Measurements from ENCODE around the gene HRH2.
"Not testable (repeated sequence)": the region's sequence is repeated elsewhere in the genome, so short reads cannot be mapped to it uniquely, and the experiment has no call there.

The HRH2 gene

GRCh38 chr5:175706499-175706898 lies 48.6 kb downstream of the HRH2 start:
- DNase-seq (no peak), ATAC-seq (no peak)
- Mint-ChIP-seq H3K9me3 (no peaks in the 10 kb centered on the region), H3K4me3 (no peak overlapping the region), H3K27ac (no peak overlapping the region), H3K27me3 (no peaks in the 10 kb centered on the region), H3K4me1 (no peaks in the 10 kb centered on the region)

GRCh38 chr5:175707751-175708375 lies 50.0 kb downstream of the HRH2 start:
- DNase-seq = no peak
- no peaks in the 10 kb centered on the region for H3K27me3 Mint-ChIP-seq
- H3K4me1 Mint-ChIP-seq = no peaks in the 10 kb centered on the region
- no peak overlapping the region for H3K4me3 Mint-ChIP-seq
- ATAC-seq = no peak
- H3K9me3 Mint-ChIP-seq = no peaks in the 10 kb centered on the region
- no peak overlapping the region for H3K27ac Mint-ChIP-seq

GRCh38 chr5:175709276-175709781 lies 51.5 kb downstream of the HRH2 start:
- DNase-seq (no peak), ATAC-seq (no peak)
- Mint-ChIP-seq H3K4me3 (no peak overlapping the region), H3K27me3 (no peaks in the 10 kb centered on the region), H3K9me3 (peaks cover 6 to 10% of the 10 kb centered on the region in 2 donors), H3K4me1 (no peaks in the 10 kb centered on the region), H3K27ac (no peak overlapping the region)

- Mint-ChIP-seq H3K27ac (no peak overlapping the region), H3K27me3 (no peaks in the 10 kb centered on the region), H3K4me1 (no peaks in the 10 kb centered on the region), H3K4me3 (no peak overlapping the region), H3K9me3 (peaks cover 11 to 20% of the 10 kb centered on the region in 2 donors)
- no peak for DNase-seq
- ATAC-seq = no peak
Measured at GRCh38 chr5:175710326-175710725, 52.5 kb downstream of the HRH2 start.

- Mint-ChIP-seq H3K4me3 (no peak overlapping the region), H3K27ac (peak overlapping the region in 1 of 2 donors; percentile 45), H3K9me3 (peaks cover 17 to 27% of the 10 kb centered on the region in 2 donors), H3K4me1 (no peaks in the 10 kb centered on the region), H3K27me3 (no peaks in the 10 kb centered on the region)
- ATAC-seq (no peak), DNase-seq (no peak)
Measured at GRCh38 chr5:175711031-175711430, 53.2 kb downstream of the HRH2 start.

- ATAC-seq (no peak), DNase-seq (no peak)
- H3K9me3 Mint-ChIP-seq = peaks cover 24 to 33% of the 10 kb centered on the region in 2 donors
- peak overlapping the region in 1 of 2 donors; percentile 21 for H3K27ac Mint-ChIP-seq
- H3K4me1 Mint-ChIP-seq = no peaks in the 10 kb centered on the region
- H3K4me3 Mint-ChIP-seq = no peak overlapping the region
- no peaks in the 10 kb centered on the region for H3K27me3 Mint-ChIP-seq
Measured at GRCh38 chr5:175711472-175712312, 53.8 kb downstream of the HRH2 start.

- H3K4me3 Mint-ChIP-seq = no peak overlapping the region
- no peaks in the 10 kb centered on the region for H3K27me3 Mint-ChIP-seq
- peaks cover 30 to 39% of the 10 kb centered on the region in 2 donors for H3K9me3 Mint-ChIP-seq
- no peak overlapping the region for H3K27ac Mint-ChIP-seq
- ATAC-seq = no peak
- H3K4me1 Mint-ChIP-seq = no peaks in the 10 kb centered on the region
- DNase-seq = no peak
Measured at GRCh38 chr5:175712313-175712680, 54.4 kb downstream of the HRH2 start.

- no peak overlapping the region for H3K4me3 Mint-ChIP-seq
- DNase-seq = no peak
- no peak overlapping the region for H3K27ac Mint-ChIP-seq
- peaks cover 31 to 42% of the 10 kb centered on the region in 2 donors for H3K9me3 Mint-ChIP-seq
- no peaks in the 10 kb centered on the region for H3K4me1 Mint-ChIP-seq
- no peaks in the 10 kb centered on the region for H3K27me3 Mint-ChIP-seq
- no peak for ATAC-seq
Measured at GRCh38 chr5:175712681-175713085, 54.8 kb downstream of the HRH2 start.

GRCh38 chr5:175713930-175714329 lies 56.1 kb downstream of the HRH2 start:
- DNase-seq = no peak
- no peak overlapping the region for H3K27ac Mint-ChIP-seq
- ATAC-seq = no peak
- H3K4me1 Mint-ChIP-seq = peaks cover 7% of the 10 kb centered on the region
- no peaks in the 10 kb centered on the region for H3K27me3 Mint-ChIP-seq
- H3K9me3 Mint-ChIP-seq = peaks cover 31 to 47% of the 10 kb centered on the region in 2 donors
- no peak overlapping the region for H3K4me3 Mint-ChIP-seq

GRCh38 chr5:175714479-175715085 lies 56.7 kb downstream of the HRH2 start:
- Mint-ChIP-seq H3K4me1 (peaks cover 7% of the 10 kb centered on the region), H3K9me3 (peaks cover 31 to 47% of the 10 kb centered on the region in 2 donors), H3K4me3 (no peak overlapping the region), H3K27me3 (peaks cover under 1% of the 10 kb centered on the region), H3K27ac (no peak overlapping the region)
- no peak for ATAC-seq
- no peak for DNase-seq

GRCh38 chr5:175715627-175716522 lies 58.0 kb downstream of the HRH2 start:
- no peak for ATAC-seq

GRCh38 chr5:175717837-175718236 lies 60.0 kb downstream of the HRH2 start:
- Mint-ChIP-seq H3K27ac (no peak overlapping the region), H3K4me1 (peaks cover 7% of the 10 kb centered on the region), H3K4me3 (no peak overlapping the region), H3K27me3 (peaks cover 6% of the 10 kb centered on the region), H3K9me3 (peaks cover 31 to 47% of the 10 kb centered on the region in 2 donors)
- ATAC-seq (no peak), DNase-seq (no peak)

More at GRCh38 chr5:175715627-175716522, 58.0 kb downstream of the HRH2 start:
- H3K4me3 Mint-ChIP-seq = no peak overlapping the region
- H3K4me1 Mint-ChIP-seq = peaks cover 7% of the 10 kb centered on the region
- peaks cover 6% of the 10 kb centered on the region for H3K27me3 Mint-ChIP-seq
- H3K27ac Mint-ChIP-seq = no peak overlapping the region
- H3K9me3 Mint-ChIP-seq = peaks cover 31 to 47% of the 10 kb centered on the region in 2 donors
- DNase-seq = no peak

GRCh38 chr5:175718401-175719108 lies 60.7 kb downstream of the HRH2 start:
- H3K27ac Mint-ChIP-seq = no peak overlapping the region
- peaks cover 6% of the 10 kb centered on the region for H3K27me3 Mint-ChIP-seq
- peaks cover 31 to 45% of the 10 kb centered on the region in 2 donors for H3K9me3 Mint-ChIP-seq
- H3K4me3 Mint-ChIP-seq = no peak overlapping the region
- ATAC-seq (peak; percentile 70), DNase-seq (peak; percentile 49 to 68)
- H3K4me1 Mint-ChIP-seq = peaks cover 7% of the 10 kb centered on the region

- DNase-seq, H3K27ac Mint-ChIP-seq, H3K4me1 Mint-ChIP-seq, H3K4me3 Mint-ChIP-seq, H3K27me3 Mint-ChIP-seq, ATAC-seq: not testable (repeated sequence)
- peaks cover 27 to 40% of the 10 kb centered on the region in 2 donors for H3K9me3 Mint-ChIP-seq
Measured at GRCh38 chr5:175719109-175719432, 61.2 kb downstream of the HRH2 start.
